Heart left ventricle (tissue), 13 donors: ENCODE data around the gene KLF15.

Source experiments
- CTCF ChIP-seq, 12 donors: fragments of 200-600 bp; sonication (generic) in 4 of 12; IDR thresholded peaks; one replicate each; pipeline versions ENCODE4 v1.5.0 to v1.8.0; 2018 to 2022; ENCODE audit warnings: antibody characterized with exemption in 12 of 12, mild to moderate bottlenecking in 5 of 12
- POLR2A ChIP-seq, 2 donors: fragments of 450-650 bp; IDR thresholded peaks; one replicate each; pipeline ENCODE4 v1.6.1; 2017; ENCODE audit warnings: antibody characterized with exemption in 2 of 2, mild to moderate bottlenecking in 2 of 2, moderate library complexity in 2 of 2
- donor health status: ischemic (EF 13 %, LVEDD 7.1; RV severe dilation, severe dysfunction).
- donor health status: DM: no; HTN: yes; CAD: no.
- donor health status: DM: no; HTN: no; CAD: no.
- donor health status: ischemic (EF 25% LVEDD 6.9; RV normal size, moderate dysfunction).
- donor health status: ischemic (EF 25% LVEDD 5.7; RV mildly dilated, moderate dysfunction).
- donor health status: ischemic (EF 35%, LVEDD 5.7; RV mildly dilated, moderate dysfunction).
- donor health status: nonischemic (EF 11% LVEDD 7.7; RV severe dilation, severe dysfunction).
- donor health status: DM: yes; HTN: yes; CAD: no.
- donor health status: PGD.
- donor health status: ischemic (EF 29% LVEDD 5.4; RV normal size, mild dysfunction).
- donor health status: nonischemic (EF 23%, LVEDD 6.1; RV moderate dilation, normal function).

GRCh38 chr3:126340596-126340942 lies 16.6 kb downstream of the KLF15 start:
- TF ChIP-seq CTCF (IDR thresholded peaks at IDR 0.05): no peak
- TF ChIP-seq POLR2A (IDR thresholded peaks at IDR 0.05): no peak
